ENCODE data around the gene SETD6. TPM values are rescaled to one million over a fixed set of nuclear protein-coding genes. Genes with fewer than 3 reads are reported as not detected.

SETD6 gene
- total and polyA plus RNA-seq, 2 experiments from 2014 or later: 39.7 to 54.0 TPM

- Histone ChIP-seq H3K4me2 (no peak overlapping the region), H3K36me3 (ENCODE audit: insufficient read depth) (no peaks in the 10 kb centered on the region), H3K4me3 (no peak overlapping the region), H3F3A (replicated peaks; ENCODE audit: low read depth) (no peaks in the 10 kb centered on the region), H3K27me3 (ENCODE audit: insufficient read depth) (no peaks in the 10 kb centered on the region), H3K4me1 (ENCODE audit: insufficient read depth) (no peaks in the 10 kb centered on the region), H2AFZ (no peak overlapping the region), H3K9me2 (ENCODE audit: insufficient read depth) (no peaks in the 10 kb centered on the region), H3K79me2 (replicated peaks; ENCODE audit: insufficient read depth) (no peaks in the 10 kb centered on the region), H3K27ac (ENCODE audit: low read depth) (no peak overlapping the region), H4K20me1 (replicated peaks; ENCODE audit: insufficient read depth) (no peaks in the 10 kb centered on the region)
- ATAC-seq (no peak), DNase-seq (ENCODE audit: low spot score) (no peak)
- Mint-ChIP-seq H3K9me3 (no peaks in the 10 kb centered on the region; the same call in 2 of the 3 replicates), H3K27me3 (ENCODE audit: insufficient read depth, low read depth, poor library complexity) (peaks cover 1% of the 10 kb centered on the region), H3K4me1 (peaks cover 5% of the 10 kb centered on the region), H3K27ac (no peak overlapping the region), H3K4me3 (no peak overlapping the region), H3K36me3 (ENCODE audit: low read depth) (no peaks in the 10 kb centered on the region)
- no peak for TF ChIP-seq ZNF331 (CRISPR knock-in tag; IDR thresholded peaks at IDR 0.05; ENCODE audit: low read depth)
- TF ChIP-seq, protein P1, sequence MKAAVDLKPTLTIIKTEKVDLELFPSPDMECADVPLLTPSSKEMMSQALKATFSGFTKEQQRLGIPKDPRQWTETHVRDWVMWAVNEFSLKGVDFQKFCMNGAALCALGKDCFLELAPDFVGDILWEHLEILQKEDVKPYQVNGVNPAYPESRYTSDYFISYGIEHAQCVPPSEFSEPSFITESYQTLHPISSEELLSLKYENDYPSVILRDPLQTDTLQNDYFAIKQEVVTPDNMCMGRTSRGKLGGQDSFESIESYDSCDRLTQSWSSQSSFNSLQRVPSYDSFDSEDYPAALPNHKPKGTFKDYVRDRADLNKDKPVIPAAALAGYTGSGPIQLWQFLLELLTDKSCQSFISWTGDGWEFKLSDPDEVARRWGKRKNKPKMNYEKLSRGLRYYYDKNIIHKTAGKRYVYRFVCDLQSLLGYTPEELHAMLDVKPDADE (IDR thresholded peaks at IDR 0.05): no peak
- TF ChIP-seq POLR2AphosphoS5 (IDR thresholded peaks at IDR 0.05; ENCODE audit: low read depth): no peak
- TF ChIP-seq JUNB (IDR thresholded peaks at IDR 0.05; ENCODE audit: unreplicated experiment): no peak
- TF ChIP-seq CREB1 (CRISPR knock-in tag; IDR thresholded peaks at IDR 0.05; ENCODE audit: low read depth): no peak
- no peak for TF ChIP-seq EZH2 (IDR thresholded peaks at IDR 0.05; ENCODE audit: low read depth, unreplicated experiment)
- TF ChIP-seq, protein P2, sequence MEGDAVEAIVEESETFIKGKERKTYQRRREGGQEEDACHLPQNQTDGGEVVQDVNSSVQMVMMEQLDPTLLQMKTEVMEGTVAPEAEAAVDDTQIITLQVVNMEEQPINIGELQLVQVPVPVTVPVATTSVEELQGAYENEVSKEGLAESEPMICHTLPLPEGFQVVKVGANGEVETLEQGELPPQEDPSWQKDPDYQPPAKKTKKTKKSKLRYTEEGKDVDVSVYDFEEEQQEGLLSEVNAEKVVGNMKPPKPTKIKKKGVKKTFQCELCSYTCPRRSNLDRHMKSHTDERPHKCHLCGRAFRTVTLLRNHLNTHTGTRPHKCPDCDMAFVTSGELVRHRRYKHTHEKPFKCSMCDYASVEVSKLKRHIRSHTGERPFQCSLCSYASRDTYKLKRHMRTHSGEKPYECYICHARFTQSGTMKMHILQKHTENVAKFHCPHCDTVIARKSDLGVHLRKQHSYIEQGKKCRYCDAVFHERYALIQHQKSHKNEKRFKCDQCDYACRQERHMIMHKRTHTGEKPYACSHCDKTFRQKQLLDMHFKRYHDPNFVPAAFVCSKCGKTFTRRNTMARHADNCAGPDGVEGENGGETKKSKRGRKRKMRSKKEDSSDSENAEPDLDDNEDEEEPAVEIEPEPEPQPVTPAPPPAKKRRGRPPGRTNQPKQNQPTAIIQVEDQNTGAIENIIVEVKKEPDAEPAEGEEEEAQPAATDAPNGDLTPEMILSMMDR (conservative IDR thresholded peaks at IDR 0.05; ENCODE audit: low read depth in 2 of 2): no peak
- TF ChIP-seq ZNF462 (CRISPR knock-in tag; IDR thresholded peaks at IDR 0.05): no peak
- no peak for TF ChIP-seq STAT1 (IDR thresholded peaks at IDR 0.05; ENCODE audit: unreplicated experiment)
- TF ChIP-seq, protein P3, sequence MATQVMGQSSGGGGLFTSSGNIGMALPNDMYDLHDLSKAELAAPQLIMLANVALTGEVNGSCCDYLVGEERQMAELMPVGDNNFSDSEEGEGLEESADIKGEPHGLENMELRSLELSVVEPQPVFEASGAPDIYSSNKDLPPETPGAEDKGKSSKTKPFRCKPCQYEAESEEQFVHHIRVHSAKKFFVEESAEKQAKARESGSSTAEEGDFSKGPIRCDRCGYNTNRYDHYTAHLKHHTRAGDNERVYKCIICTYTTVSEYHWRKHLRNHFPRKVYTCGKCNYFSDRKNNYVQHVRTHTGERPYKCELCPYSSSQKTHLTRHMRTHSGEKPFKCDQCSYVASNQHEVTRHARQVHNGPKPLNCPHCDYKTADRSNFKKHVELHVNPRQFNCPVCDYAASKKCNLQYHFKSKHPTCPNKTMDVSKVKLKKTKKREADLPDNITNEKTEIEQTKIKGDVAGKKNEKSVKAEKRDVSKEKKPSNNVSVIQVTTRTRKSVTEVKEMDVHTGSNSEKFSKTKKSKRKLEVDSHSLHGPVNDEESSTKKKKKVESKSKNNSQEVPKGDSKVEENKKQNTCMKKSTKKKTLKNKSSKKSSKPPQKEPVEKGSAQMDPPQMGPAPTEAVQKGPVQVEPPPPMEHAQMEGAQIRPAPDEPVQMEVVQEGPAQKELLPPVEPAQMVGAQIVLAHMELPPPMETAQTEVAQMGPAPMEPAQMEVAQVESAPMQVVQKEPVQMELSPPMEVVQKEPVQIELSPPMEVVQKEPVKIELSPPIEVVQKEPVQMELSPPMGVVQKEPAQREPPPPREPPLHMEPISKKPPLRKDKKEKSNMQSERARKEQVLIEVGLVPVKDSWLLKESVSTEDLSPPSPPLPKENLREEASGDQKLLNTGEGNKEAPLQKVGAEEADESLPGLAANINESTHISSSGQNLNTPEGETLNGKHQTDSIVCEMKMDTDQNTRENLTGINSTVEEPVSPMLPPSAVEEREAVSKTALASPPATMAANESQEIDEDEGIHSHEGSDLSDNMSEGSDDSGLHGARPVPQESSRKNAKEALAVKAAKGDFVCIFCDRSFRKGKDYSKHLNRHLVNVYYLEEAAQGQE (IDR thresholded peaks at IDR 0.05; ENCODE audit: unreplicated experiment): no peak
- TF ChIP-seq EZH2phosphoT487 (IDR thresholded peaks at IDR 0.05; ENCODE audit: unreplicated experiment): no peak
- no peak for TF ChIP-seq ZNF114 (CRISPR knock-in tag; IDR thresholded peaks at IDR 0.05)
- no peak for TF ChIP-seq NANOG (IDR thresholded peaks at IDR 0.05; ENCODE audit: borderline replicate concordance)
Observed at GRCh38 chr16:58481226-58481869, 34.0 kb upstream of the SETD6 start.

All from GM23338 (cell line).